GM21381 (cell line): ENCODE data around the gene ELOA.
"Not testable (repeated sequence)": the region's sequence is repeated elsewhere in the genome, so short reads cannot be mapped to it uniquely, and the experiment has no call there.

Source experiments
- ATAC-seq: cut with Tn5 transposase; IDR thresholded peaks from one replicate; pipeline ENCODE4 v1.9.1; 2021; ENCODE audit warnings: mild to moderate bottlenecking, moderate library complexity; ENCODE audit not compliant: unreplicated experiment

Gene ELOA

GRCh38 chr1:23783141-23783540 lies 39.9 kb downstream of the ELOA start:
- ATAC-seq: not testable (repeated sequence)

GRCh38 chr1:23784846-23785245 lies 41.6 kb downstream of the ELOA start:
- no peak for ATAC-seq

GRCh38 chr1:23787701-23788100 lies 44.4 kb downstream of the ELOA start:
- no peak for ATAC-seq

- ATAC-seq: no peak
These were observed 45.4 kb downstream of the ELOA start for GRCh38 chr1:23788695-23789094.

- peak; percentile 90 for ATAC-seq
These were observed 47.6 kb downstream of the ELOA start, which contains the start of gene LYPLA2 for GRCh38 chr1:23790696-23791515. Gene LYPLA2 (plus strand): TSS chr1:23791145. CDS start chr1:23792683, 1,538 bp downstream.

- no peak for ATAC-seq
These were observed 48.3 kb downstream of the ELOA start for GRCh38 chr1:23791516-23792047.

- ATAC-seq: no peak
These were observed 49.1 kb downstream of the ELOA start for GRCh38 chr1:23792151-23792945.

- no peak for ATAC-seq
These were observed 49.9 kb downstream of the ELOA start for GRCh38 chr1:23793018-23793781.

GRCh38 chr1:23793861-23794731 lies 50.8 kb downstream of the ELOA start:
- ATAC-seq: no peak

GRCh38 chr1:23794732-23795182 lies 51.5 kb downstream of the ELOA start:
- ATAC-seq: not testable (repeated sequence)

- no peak for ATAC-seq
These were observed 52.6 kb downstream of the ELOA start for GRCh38 chr1:23795676-23796465.

- ATAC-seq: no peak
These were observed 53.4 kb downstream of the ELOA start for GRCh38 chr1:23796466-23797271.

- no peak for ATAC-seq
These were observed 54.5 kb downstream of the ELOA start for GRCh38 chr1:23797478-23798448.

GRCh38 chr1:23798662-23799142 lies 55.4 kb downstream of the ELOA start:
- no peak for ATAC-seq

GRCh38 chr1:23799255-23799569 lies 55.9 kb downstream of the ELOA start:
- ATAC-seq: no peak

- peak; percentile 9 for ATAC-seq
These were observed 56.5 kb downstream of the ELOA start for GRCh38 chr1:23799570-23800399.
